Subcutaneous abdominal adipose tissue (tissue), 5 donors: Measurements from ENCODE around the gene KRCC1.

Source experiments
- H3K27ac ChIP-seq: one replicate; pipeline ENCODE4 v1.7.0; 2013; ENCODE audit warnings: low read depth, mild to moderate bottlenecking, inconsistent platforms, low read length, moderate library complexity
- H3K27me3 ChIP-seq, 5 donors: one replicate each; pipeline ENCODE4 v1.7.0; 2013; ENCODE audit warnings: low read length in 5 of 5, inconsistent platforms in 1 of 5; ENCODE audit not compliant: control insufficient read depth in 5 of 5, insufficient read depth in 4 of 5
- H3K36me3 ChIP-seq, 5 donors: one replicate each; pipeline ENCODE4 v1.7.0; 2013; ENCODE audit warnings: low read length in 5 of 5; ENCODE audit not compliant: control insufficient read depth in 5 of 5, insufficient read depth in 5 of 5
- H3K4me1 ChIP-seq, 5 donors: one replicate each; pipeline ENCODE4 v1.7.0; 2013; ENCODE audit warnings: low read length in 5 of 5, mild to moderate bottlenecking in 3 of 5, moderate library complexity in 1 of 5; ENCODE audit not compliant: control insufficient read depth in 5 of 5, insufficient read depth in 5 of 5
- H3K4me3 ChIP-seq, 5 donors: one replicate each; pipeline ENCODE4 v1.7.0; 2013; ENCODE audit warnings: low read length in 5 of 5, low read depth in 1 of 5
- H3K9ac ChIP-seq, 5 donors: one replicate each; pipeline ENCODE4 v1.7.0; 2013; ENCODE audit warnings: low read length in 5 of 5, mild to moderate bottlenecking in 4 of 5, moderate library complexity in 3 of 5
- H3K9me3 ChIP-seq, 5 donors: one replicate each; pipeline ENCODE4 v1.7.0; 2013; ENCODE audit warnings: low read length in 5 of 5; ENCODE audit not compliant: control insufficient read depth in 5 of 5
- donor health status: healthy.
- donor health status: healthy.
- donor health status: healthy.
- donor health status: healthy.
- donor health status: healthy.

Gene KRCC1

GRCh38 chr2:88078643-88079172 is 23.1 kb upstream of the KRCC1 start:
- Histone ChIP-seq H3K36me3 (no peaks in the 10 kb centered on the region), H3K9ac (no peak overlapping the region), H3K4me3 (no peak overlapping the region), H3K9me3 (peaks cover 0 to 4% (median 0%) of the 10 kb centered on the region in 5 donors), H3K4me1 (no peaks in the 10 kb centered on the region), H3K27ac (no peak overlapping the region), H3K27me3 (peaks cover 0 to 2% (median 0%) of the 10 kb centered on the region in 5 donors)

DNA sequence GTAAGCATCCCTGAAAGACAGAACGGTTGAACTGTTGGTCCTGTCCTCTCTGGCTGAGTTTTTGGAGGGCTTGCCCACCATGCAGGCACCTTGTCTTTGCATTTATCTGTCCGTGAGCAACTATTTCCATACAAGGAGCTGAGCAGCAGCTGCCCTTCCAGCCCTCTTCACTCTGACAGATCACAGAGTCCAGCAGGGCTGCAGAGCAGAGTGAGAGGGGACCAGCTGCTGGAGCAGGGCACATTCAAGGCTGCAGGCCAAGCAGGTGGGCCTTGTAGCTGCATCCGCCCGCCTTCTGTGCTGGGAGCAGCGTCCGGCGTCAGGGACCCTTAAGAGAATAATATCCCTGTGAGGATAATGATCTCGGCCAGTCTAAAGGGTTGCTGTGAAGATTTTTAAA is 21.5 kb upstream of the KRCC1 start:
- no peaks in the 10 kb centered on the region for H3K4me1 ChIP-seq
- H3K36me3 ChIP-seq, result no peaks in the 10 kb centered on the region
- H3K4me3 ChIP-seq, result no peak overlapping the region
- no peak overlapping the region for H3K9ac ChIP-seq
- peaks cover 0 to 2% (median 0%) of the 10 kb centered on the region in 5 donors for H3K27me3 ChIP-seq
- H3K9me3 ChIP-seq, result peaks cover 0 to 4% (median 0%) of the 10 kb centered on the region in 5 donors
- H3K27ac ChIP-seq, result no peak overlapping the region

DNA sequence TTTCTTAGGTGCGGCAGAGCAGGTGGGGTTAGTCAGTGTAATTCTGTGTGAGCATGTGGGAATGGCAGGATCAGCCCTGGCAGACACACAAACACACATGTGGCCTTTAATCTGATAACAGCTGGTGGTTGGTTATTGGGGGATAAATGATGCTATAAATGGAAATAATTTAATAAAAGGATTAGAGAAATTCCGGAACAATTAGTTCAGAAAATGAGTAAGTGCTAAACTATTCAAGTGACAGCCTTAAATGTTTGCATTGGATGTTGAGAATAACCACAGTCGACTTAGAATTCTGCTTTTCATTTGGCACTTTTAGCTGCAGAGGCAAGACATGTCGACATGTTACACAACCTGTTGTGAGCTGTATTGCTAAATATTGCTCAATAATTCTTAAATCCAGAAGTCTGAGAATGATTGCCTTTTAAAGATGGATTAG is 19.3 kb upstream of the KRCC1 start:
- H3K4me3 ChIP-seq, result no peak overlapping the region
- H3K27me3 ChIP-seq, result no peaks in the 10 kb centered on the region
- no peaks in the 10 kb centered on the region for H3K36me3 ChIP-seq
- peaks cover 0 to 4% (median 0%) of the 10 kb centered on the region in 5 donors for H3K9me3 ChIP-seq
- no peak overlapping the region for H3K9ac ChIP-seq
- no peak overlapping the region for H3K27ac ChIP-seq
- no peaks in the 10 kb centered on the region for H3K4me1 ChIP-seq

DNA sequence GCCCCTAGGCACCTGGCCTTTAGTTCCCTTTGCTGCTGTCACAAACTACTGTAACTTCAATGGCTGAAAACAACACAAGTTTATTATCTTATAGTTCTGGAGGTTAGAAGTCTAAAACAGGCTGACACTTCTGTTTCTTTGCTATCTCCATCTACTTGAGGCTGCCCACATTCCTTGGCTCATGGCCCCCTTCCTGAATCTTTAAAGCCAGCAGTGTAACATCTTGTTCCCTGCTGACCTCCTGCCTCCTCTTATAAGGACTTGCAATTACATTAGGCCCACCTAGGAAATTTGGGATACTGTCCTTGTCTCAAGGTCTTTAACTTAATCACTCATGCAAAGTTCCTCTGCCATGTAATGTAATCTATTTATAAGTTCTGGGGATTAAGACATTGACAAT is 18.6 kb upstream of the KRCC1 start:
- Histone ChIP-seq H3K9ac (no peak overlapping the region), H3K27ac (no peak overlapping the region), H3K4me3 (no peak overlapping the region), H3K36me3 (no peaks in the 10 kb centered on the region), H3K9me3 (peaks cover 0 to 4% (median 0%) of the 10 kb centered on the region in 5 donors), H3K27me3 (no peaks in the 10 kb centered on the region), H3K4me1 (peaks cover 0 to 5% (median 0%) of the 10 kb centered on the region in 5 donors)

- Histone ChIP-seq H3K9me3 (peaks cover 0 to 4% (median 0%) of the 10 kb centered on the region in 5 donors), H3K27me3 (peaks cover 0 to 10% (median 4%) of the 10 kb centered on the region in 5 donors), H3K36me3 (no peaks in the 10 kb centered on the region), H3K4me3 (no peak overlapping the region), H3K27ac (no peak overlapping the region), H3K4me1 (peaks cover 0 to 5% (median 0%) of the 10 kb centered on the region in 5 donors), H3K9ac (no peak overlapping the region)
Observed at GRCh38 chr2:88071365-88071764, 15.8 kb upstream of the KRCC1 start.

DNA sequence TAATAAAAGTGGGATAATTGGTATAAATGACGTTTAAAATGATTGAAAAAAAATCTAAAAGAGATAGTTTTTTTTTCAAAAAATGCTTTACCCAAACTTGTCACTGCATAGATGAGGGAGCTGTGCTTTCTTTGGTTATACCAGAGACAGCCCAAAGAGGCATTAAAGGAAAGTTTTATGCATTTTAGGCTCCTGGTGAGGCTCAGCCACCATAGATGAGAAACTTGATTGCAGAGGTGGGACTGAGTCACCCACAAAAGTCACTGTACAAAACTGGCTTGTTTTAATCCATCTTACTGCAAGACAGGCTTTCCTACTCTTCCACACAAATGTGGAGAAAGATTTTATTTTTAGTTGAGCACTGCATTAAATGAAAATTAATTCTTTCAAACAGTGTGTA is 14.5 kb upstream of the KRCC1 start:
- Histone ChIP-seq H3K9me3 (peaks cover 0 to 4% (median 0%) of the 10 kb centered on the region in 5 donors), H3K4me1 (peaks cover 0 to 5% (median 0%) of the 10 kb centered on the region in 5 donors), H3K9ac (no peak overlapping the region), H3K36me3 (no peaks in the 10 kb centered on the region), H3K4me3 (no peak overlapping the region), H3K27ac (no peak overlapping the region), H3K27me3 (peaks cover 0 to 10% (median 4%) of the 10 kb centered on the region in 5 donors)

- no peak overlapping the region for H3K9ac ChIP-seq
- no peak overlapping the region for H3K4me3 ChIP-seq
- peaks cover 0 to 10% (median 4%) of the 10 kb centered on the region in 5 donors for H3K27me3 ChIP-seq
- no peaks in the 10 kb centered on the region for H3K36me3 ChIP-seq
- peaks cover 0 to 3% (median 0%) of the 10 kb centered on the region in 5 donors for H3K9me3 ChIP-seq
- H3K27ac ChIP-seq, result no peak overlapping the region
- H3K4me1 ChIP-seq, result peaks cover 0 to 5% (median 0%) of the 10 kb centered on the region in 5 donors
Observed at GRCh38 chr2:88069117-88069516, 13.5 kb upstream of the KRCC1 start.

GRCh38 chr2:88068044-88068443 is 12.5 kb upstream of the KRCC1 start:
- peaks cover 0 to 5% (median 0%) of the 10 kb centered on the region in 5 donors for H3K4me1 ChIP-seq
- H3K9ac ChIP-seq, result no peak overlapping the region
- H3K27ac ChIP-seq, result no peak overlapping the region
- no peaks in the 10 kb centered on the region for H3K9me3 ChIP-seq
- no peaks in the 10 kb centered on the region for H3K36me3 ChIP-seq
- peaks cover 0 to 10% (median 4%) of the 10 kb centered on the region in 5 donors for H3K27me3 ChIP-seq
- no peak overlapping the region for H3K4me3 ChIP-seq

DNA sequence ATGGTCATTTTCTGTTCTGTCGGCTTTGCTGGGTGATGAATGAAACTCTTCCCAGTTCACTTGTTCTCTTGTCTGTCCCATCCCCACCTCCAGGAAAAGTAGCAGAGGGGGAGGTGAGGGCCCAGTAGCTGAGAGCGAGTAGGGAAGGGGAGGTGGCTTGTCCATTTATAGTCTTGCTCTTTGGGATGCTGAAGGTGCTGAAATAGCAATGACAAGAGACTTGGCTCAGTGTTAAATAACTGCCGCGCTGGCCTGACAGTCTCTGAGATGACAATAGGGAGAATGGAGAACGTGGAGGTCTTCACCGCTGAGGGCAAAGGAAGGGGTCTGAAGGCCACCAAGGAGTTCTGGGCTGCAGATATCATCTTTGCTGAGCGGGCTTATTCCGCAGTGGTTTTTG is 12.0 kb upstream of the KRCC1 start, which contains the start of gene SMYD1:
Gene SMYD1, plus strand, starts transcription at position 228 of the 400 bp plus-strand sequence. Its CDS starts 40 bp downstream, at position 268.
- H3K27me3 ChIP-seq, result peaks cover 0 to 10% (median 4%) of the 10 kb centered on the region in 5 donors
- no peak within 1 kb of the TSS for H3K27ac ChIP-seq
- H3K36me3 ChIP-seq, result no peaks in the 10 kb centered on the region
- H3K4me1 ChIP-seq, result peaks cover 0 to 5% (median 0%) of the 10 kb centered on the region in 5 donors
- no peak within 1 kb of the TSS for H3K4me3 ChIP-seq
- no peak within 1 kb of the TSS for H3K9ac ChIP-seq
- H3K9me3 ChIP-seq, result no peaks in the 10 kb centered on the region

GRCh38 chr2:88067189-88067588 is 11.6 kb upstream of the KRCC1 start:
- Histone ChIP-seq H3K4me1 (peaks cover 0 to 5% (median 0%) of the 10 kb centered on the region in 5 donors), H3K9me3 (no peaks in the 10 kb centered on the region), H3K9ac (no peak overlapping the region), H3K4me3 (no peak overlapping the region), H3K36me3 (no peaks in the 10 kb centered on the region), H3K27ac (no peak overlapping the region), H3K27me3 (peaks cover 0 to 10% (median 4%) of the 10 kb centered on the region in 5 donors)
